Loucy (cell line): Measurements from ENCODE around the gene MGRN1.
"Not testable (repeated sequence)": the region's sequence is repeated elsewhere in the genome, so short reads cannot be mapped to it uniquely, and the experiment has no call there.

Experiments used
- H2AFZ ChIP-seq: fragments of 200-600 bp; sonication (generic); 2 replicates; pipeline ENCODE4 v1.6.0; 2016; ENCODE audit warnings: antibody characterized with exemption, mild to moderate bottlenecking, low read length, moderate library complexity
- H3F3A ChIP-seq: fragments of 200-600 bp; 2 replicates; pipeline ENCODE4 v1.6.0; 2016; ENCODE audit warnings: antibody characterized with exemption, low read depth, mild to moderate bottlenecking
- H3K27me3 ChIP-seq: fragments of 200-600 bp; sonication (generic); 2 replicates; pipeline ENCODE4 v1.6.1; 2014; ENCODE audit warnings: low read length, mild to moderate bottlenecking; ENCODE audit not compliant: insufficient read depth, poor library complexity, severe bottlenecking
- H3K36me3 ChIP-seq: fragments of 200-600 bp; sonication (generic); 2 replicates; pipeline ENCODE4 v1.6.1; 2016; ENCODE audit warnings: low read length; ENCODE audit not compliant: insufficient read depth
- H3K4me1 ChIP-seq: fragments of 200-600 bp; sonication (generic); 2 replicates; pipeline ENCODE4 v1.5.1; 2014; ENCODE audit warnings: low read length, mild to moderate bottlenecking; ENCODE audit not compliant: insufficient read depth, poor library complexity, severe bottlenecking
- H3K4me2 ChIP-seq: fragments of 200-600 bp; sonication (generic); 2 replicates; pipeline ENCODE4 v1.6.0; 2014; ENCODE audit warnings: antibody characterized with exemption, low read length, low read depth, mild to moderate bottlenecking; ENCODE audit not compliant: poor library complexity, severe bottlenecking
- H3K4me3 ChIP-seq: fragments of 200-600 bp; sonication (generic); 2 replicates; pipeline ENCODE4 v1.5.1; 2014; ENCODE audit warnings: low read length, mild to moderate bottlenecking, mixed read lengths; ENCODE audit not compliant: poor library complexity, severe bottlenecking
- H3K79me2 ChIP-seq: fragments of 200-600 bp; sonication (generic); 2 replicates; pipeline ENCODE4 v1.6.1; 2014; ENCODE audit warnings: low read length; ENCODE audit not compliant: insufficient read depth
- H3K9ac ChIP-seq: fragments of 200-600 bp; sonication (generic); 2 replicates; pipeline ENCODE4 v1.6.0; 2014; ENCODE audit warnings: mild to moderate bottlenecking, low read depth, low read length, moderate library complexity; ENCODE audit not compliant: poor library complexity, severe bottlenecking
- H3K9me2 ChIP-seq: fragments of 200-600 bp; sonication (generic); replicated peaks from 2 replicates; pipeline ENCODE4 v1.6.1; 2016; ENCODE audit warnings: low read depth, low read length, mixed read lengths
- H3K9me3 ChIP-seq: fragments of 200-600 bp; sonication (generic); 2 replicates; pipeline ENCODE4 v1.6.1; 2014; ENCODE audit warnings: mild to moderate bottlenecking, antibody characterized with exemption, low read length, low read depth; ENCODE audit not compliant: insufficient read depth
- H4K20me1 ChIP-seq: fragments of 200-600 bp; sonication (generic); 2 replicates; pipeline ENCODE4 v1.6.0; 2014; ENCODE audit warnings: antibody characterized with exemption, low read length, mild to moderate bottlenecking; ENCODE audit not compliant: insufficient read depth, poor library complexity, severe bottlenecking
- EZH2phosphoT487 ChIP-seq: fragments of 200-600 bp; IDR thresholded peaks from 2 replicates; pipeline ENCODE4 v1.6.1; 2018; ENCODE audit warnings: antibody characterized with exemption, mild to moderate bottlenecking, moderate library complexity, borderline replicate concordance
- TF ChIP-seq, protein P1 (sequence below): fragments of 200-600 bp; sonication (generic); conservative IDR thresholded peaks from 2 replicates; pipeline ENCODE4 v1.5.1; 2014; ENCODE audit warnings: mild to moderate bottlenecking, antibody characterized with exemption, low read length

MGRN1 gene

DNA sequence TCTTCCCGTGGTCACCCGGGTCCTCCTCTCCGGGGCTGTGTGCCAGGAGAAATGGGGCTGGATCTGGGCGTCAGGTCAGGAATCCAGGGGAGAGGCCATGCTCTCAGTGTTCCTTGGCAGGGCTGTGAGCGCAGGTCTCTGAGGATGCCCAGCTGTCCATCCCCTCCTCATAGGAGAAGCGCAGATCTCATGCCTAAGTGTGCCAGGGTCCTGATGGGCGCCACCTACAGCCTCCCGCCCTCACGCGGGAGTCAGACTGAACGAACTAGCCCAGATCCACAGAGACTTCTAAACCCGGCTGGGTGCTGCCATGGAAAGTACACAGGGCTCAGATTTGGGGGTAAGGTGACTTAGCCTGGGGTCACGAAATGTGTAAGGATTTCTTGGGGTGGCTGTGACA lies 24.3 kb downstream of the MGRN1 start:
- no peaks in the 10 kb centered on the region for H3K4me1 ChIP-seq
- H3K4me3 ChIP-seq = no peak overlapping the region
- H2AFZ ChIP-seq = no peak overlapping the region
- TF ChIP-seq, protein P1, sequence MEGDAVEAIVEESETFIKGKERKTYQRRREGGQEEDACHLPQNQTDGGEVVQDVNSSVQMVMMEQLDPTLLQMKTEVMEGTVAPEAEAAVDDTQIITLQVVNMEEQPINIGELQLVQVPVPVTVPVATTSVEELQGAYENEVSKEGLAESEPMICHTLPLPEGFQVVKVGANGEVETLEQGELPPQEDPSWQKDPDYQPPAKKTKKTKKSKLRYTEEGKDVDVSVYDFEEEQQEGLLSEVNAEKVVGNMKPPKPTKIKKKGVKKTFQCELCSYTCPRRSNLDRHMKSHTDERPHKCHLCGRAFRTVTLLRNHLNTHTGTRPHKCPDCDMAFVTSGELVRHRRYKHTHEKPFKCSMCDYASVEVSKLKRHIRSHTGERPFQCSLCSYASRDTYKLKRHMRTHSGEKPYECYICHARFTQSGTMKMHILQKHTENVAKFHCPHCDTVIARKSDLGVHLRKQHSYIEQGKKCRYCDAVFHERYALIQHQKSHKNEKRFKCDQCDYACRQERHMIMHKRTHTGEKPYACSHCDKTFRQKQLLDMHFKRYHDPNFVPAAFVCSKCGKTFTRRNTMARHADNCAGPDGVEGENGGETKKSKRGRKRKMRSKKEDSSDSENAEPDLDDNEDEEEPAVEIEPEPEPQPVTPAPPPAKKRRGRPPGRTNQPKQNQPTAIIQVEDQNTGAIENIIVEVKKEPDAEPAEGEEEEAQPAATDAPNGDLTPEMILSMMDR = no peak
- no peak for TF ChIP-seq EZH2phosphoT487
- H3F3A ChIP-seq = no peaks in the 10 kb centered on the region
- H3K4me2 ChIP-seq = no peak overlapping the region
- peaks cover 3% of the 10 kb centered on the region for H4K20me1 ChIP-seq
- H3K9ac ChIP-seq = no peak overlapping the region
- H3K9me3 ChIP-seq = no peaks in the 10 kb centered on the region
- peaks cover 12% of the 10 kb centered on the region; the same call in 1 of the 2 replicates for H3K36me3 ChIP-seq
- no peaks in the 10 kb centered on the region for H3K27me3 ChIP-seq
- peaks cover 3% of the 10 kb centered on the region; the same call in 1 of the 2 replicates for H3K79me2 ChIP-seq
- no peaks in the 10 kb centered on the region for H3K9me2 ChIP-seq

DNA sequence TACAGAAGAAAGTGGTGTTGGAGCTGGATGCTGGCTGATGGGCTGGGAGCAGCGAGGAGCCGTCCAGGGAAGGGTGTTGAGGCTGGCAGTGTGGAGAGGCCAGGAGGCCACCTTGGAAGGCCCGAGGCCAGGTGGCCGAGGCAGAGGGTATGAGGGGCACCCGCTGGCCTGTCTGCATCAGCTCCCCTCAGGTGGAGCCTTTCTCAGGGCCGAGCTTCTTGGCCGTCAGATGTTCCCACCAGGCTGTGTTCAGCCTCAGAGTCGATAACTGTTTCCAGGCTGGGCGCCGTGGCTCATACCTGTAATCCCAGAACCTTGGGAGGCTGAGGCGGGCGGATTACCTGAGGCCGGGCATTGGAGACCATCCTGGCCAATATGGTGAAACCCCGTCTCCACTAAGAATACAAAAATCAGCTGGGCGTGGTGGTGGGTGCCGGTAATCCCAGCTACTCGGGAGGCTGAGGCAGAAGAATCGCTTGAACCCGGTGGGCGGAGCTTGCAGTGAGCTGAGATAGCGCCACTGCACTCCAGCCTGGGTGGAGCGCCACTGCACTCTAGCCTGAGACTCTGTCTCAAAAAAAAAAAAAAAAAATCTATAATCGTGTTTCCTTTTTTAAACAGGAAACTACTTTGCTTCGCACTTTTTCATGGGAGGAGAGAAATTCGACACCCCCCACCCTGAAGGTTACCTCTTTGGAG lies 25.3 kb downstream of the MGRN1 start:
- no peak overlapping the region for H3K4me2 ChIP-seq
- H3K9ac ChIP-seq = no peak overlapping the region
- H2AFZ ChIP-seq = no peak overlapping the region
- peaks cover 18% of the 10 kb centered on the region; the same call in 1 of the 2 replicates for H3K36me3 ChIP-seq
- peaks cover 3% of the 10 kb centered on the region; the same call in 1 of the 2 replicates for H3K79me2 ChIP-seq
- peaks cover 3% of the 10 kb centered on the region for H4K20me1 ChIP-seq
- no peaks in the 10 kb centered on the region for H3K27me3 ChIP-seq
- no peaks in the 10 kb centered on the region for H3F3A ChIP-seq
- TF ChIP-seq EZH2phosphoT487 = no peak
- TF ChIP-seq, protein P1 = no peak
- no peak overlapping the region for H3K4me3 ChIP-seq
- H3K9me2 ChIP-seq = no peaks in the 10 kb centered on the region
- no peaks in the 10 kb centered on the region for H3K9me3 ChIP-seq
- H3K4me1 ChIP-seq = no peaks in the 10 kb centered on the region

DNA sequence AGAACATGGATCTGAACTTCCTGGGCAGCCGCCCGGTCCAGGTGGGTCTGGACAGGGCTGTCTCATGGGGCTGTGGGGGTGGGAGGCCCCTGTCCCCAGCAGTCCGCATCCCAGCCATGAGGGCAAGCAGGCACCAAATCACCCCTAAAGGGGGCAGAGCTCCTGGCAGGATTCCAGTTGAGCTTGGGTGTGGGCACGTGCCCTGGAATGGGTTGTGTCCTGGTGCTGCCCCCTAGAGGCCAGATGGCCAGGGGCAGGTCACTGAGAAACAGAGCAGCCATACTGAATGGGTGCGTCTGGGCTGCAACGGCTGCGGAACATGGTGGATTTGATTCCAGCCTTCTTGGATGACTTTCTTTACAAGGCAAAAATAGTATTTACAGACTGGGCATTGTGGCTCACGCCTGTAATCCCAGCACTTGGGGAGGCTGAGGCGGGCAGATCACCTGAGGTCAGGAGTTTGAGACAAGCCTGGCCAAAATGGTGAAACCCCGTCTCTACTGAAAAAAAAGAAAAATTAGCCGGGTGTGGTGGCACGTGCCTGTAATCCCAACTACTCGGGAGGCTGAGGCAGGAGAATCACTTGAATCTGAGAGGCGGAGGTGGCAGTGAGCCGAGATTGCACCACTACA lies 25.9 kb downstream of the MGRN1 start:
- not testable (repeated sequence) for H3K9me3 ChIP-seq, H3K4me3 ChIP-seq, H3K4me2 ChIP-seq, H3K9ac ChIP-seq, H3K9me2 ChIP-seq, H4K20me1 ChIP-seq, H3F3A ChIP-seq, H2AFZ ChIP-seq, H3K4me1 ChIP-seq, H3K27me3 ChIP-seq, H3K79me2 ChIP-seq
- peaks cover 22% of the 10 kb centered on the region; the same call in 1 of the 2 replicates for H3K36me3 ChIP-seq
- TF ChIP-seq, protein P1 = peak; percentile 64
